HS-5 (cell line): Measurements from ENCODE around the gene ARID1B.

Source experiments
- DNase-seq: peaks from one replicate; pipeline ENCODE4 v3.0.0-alpha.2; 2012; ENCODE audit warnings: low read depth

The ARID1B gene

GRCh38 chr6:156791320-156791850 is 14.2 kb downstream of the ARID1B start:
- DNase-seq = no peak

DNA sequence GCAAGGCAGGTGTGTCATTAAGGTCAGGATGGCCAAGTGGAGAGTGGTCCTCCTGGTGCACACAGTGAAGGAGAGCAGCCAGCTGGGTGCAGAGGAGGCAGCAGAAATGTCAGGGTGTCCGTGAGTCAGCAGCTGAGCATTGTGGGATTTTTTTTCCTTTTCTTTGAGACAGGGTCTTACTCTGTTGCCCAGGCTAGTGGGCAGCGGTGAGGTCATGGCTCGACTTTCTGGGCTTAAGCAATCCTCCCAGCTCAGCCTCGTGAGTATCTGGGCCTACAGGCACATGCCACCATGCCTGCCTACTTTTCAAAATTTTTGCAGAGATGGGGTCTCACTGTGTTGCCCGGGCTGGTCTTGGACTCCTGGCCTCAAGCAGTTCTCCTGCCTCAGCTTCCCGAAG is 16.0 kb downstream of the ARID1B start:
- no peak for DNase-seq

DNA sequence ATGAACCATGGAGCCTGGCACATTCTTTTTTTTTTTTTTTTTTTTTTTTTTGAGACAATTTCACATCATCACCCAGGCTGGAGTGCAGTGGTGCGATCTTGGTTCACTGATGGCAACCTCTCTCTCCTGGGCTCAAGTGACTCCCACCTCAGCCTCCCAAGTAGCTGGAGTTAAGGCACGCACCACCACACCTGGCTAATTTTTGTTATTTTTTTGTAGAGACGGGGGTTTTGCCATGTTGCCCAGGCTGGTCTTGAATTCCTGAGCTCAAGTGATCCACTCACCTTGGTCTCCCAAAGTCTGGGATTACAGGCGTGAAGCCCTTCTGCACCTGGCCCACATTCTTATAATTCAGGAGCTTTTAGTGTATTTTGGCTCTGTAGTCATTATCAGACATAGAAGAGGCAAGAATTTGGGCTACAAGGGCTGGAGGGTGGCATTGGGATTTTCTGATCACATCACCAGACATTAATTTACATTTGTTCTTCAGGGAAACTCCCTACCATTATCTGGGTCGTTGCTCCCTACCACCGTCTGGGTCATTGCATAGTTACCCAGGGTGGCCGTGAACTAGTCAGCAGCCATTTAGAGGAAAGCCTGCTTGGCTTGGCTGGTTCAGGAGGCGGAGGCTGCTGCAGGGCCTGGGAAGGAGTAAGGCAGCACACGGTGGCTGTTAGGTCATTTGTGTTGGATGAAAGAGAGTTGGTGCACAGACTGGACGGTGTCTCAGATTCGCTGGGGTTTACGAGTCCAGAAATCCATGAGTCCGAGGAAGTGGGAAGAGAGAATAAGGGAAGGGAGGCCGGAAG is 17.6 kb downstream of the ARID1B start:
- DNase-seq = no peak

DNA sequence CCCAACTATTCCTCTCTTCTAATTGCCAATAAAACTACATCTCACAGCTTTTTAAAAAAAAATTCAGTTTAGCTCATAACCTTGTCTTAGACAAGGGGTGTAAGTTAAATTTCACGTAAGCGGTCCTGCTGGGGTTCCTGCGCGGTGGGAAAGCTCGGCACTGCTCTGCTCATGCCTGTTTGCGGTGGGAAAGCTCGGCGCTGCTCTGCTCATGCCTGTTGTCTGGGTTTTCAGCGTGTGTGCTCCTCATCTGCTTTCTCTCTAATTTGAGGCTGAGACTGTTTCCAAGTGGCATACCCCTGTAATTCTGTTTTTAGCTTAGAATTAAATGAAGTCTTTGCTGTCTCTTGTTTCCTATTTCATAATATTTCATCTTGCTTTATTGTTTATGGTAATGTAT is 18.6 kb downstream of the ARID1B start:
- no peak for DNase-seq

DNA sequence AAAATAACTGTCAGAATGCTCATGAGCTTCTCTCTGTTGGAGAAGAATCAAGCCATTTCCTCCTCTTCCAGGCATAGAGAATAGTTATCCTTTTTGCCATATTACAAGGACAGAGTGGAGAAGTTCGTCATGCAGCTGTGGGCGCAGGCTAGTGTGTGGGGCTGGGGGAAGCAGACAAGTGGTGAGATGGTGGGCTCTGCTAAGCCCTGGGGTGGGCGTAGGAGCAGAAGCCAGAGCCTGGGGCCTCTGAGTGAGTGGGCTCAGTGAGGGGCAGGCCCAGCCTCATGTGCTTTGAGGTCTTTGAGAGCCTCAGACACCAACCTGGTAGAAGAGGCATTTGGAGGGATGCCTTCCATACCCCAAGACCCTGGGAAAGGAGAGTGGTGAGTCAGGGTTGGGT is 19.4 kb downstream of the ARID1B start:
- DNase-seq = no peak

DNA sequence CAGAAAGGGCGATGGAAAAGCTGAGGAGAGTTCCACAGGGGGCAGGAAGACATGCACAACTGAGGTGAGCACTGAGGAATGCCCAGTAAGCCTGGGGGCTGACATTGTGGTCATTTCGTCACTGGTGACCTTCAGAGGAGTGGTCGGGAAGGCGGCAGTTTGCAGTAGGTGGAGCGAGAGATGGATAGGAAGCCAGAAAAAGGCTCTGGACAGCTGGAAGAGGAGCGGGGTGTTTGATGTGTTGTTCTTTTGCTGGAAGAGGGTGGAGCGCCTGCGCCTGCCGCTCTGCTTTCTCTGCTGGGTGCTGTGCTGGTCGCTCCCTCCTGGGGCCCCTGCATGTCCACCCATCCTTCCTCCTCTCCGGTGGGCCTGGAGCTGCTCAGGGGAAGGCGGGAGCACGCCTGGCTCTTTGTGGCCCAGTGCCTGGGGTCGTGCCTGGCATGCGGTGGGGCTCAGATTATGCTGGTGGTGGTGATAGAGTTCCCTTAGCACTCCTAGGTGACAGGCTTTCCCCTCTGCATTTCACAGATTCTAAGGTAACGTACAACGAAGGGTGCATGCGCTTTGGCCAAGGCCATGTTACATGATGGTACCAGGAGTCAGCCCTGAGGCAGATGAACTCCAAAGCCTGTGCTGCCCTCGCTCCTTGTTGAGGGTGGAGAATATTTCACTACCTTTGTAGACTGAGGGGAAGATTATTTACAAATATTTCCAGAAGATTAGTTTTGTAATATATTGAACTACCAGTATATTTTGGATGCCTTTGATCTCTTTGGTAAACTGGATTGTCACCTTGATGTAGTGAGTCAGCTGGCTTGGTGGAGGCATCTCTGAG is 20.9 kb downstream of the ARID1B start:
- DNase-seq = no peak

GRCh38 chr6:156801712-156802111 is 24.5 kb downstream of the ARID1B start:
- no peak for DNase-seq

DNA sequence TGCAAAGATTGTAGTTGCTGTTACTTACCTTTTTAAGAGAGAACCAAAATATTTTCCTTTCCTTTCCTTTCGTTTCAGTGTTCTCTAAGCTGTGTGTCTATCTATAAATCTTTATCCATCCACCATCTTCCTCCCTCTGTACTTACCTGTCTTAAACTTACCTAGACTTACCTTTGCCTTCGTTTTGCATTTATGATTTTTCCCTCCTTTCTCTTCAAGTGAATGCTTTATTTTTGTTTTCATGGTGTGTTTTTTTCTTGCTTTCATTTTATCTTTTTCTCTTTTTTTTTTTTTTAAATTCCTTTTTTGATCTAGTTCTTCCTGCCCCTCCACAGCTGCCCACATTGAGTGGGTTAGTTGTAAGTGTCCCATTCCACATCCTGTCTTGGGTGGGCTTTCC is 26.2 kb downstream of the ARID1B start:
- no peak for DNase-seq

DNA sequence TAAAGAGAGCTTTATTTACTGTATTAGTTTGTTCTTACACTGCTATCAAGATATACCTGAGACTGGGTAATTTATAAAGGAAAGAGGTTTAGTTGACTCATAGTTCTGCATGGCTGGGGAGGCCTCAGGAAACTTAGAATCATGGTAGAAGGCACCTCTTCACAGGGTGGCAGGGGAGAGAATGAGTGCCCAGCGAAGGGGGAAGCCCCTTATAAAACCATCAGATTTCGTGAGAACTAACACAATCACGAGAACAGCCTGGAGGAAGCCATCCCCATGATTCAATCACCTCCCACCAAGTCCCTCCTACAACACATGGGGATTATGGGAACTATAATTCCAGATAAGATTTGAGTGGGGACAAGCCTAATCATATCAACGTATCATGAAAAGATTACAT is 27.2 kb downstream of the ARID1B start:
- DNase-seq = no peak

DNA sequence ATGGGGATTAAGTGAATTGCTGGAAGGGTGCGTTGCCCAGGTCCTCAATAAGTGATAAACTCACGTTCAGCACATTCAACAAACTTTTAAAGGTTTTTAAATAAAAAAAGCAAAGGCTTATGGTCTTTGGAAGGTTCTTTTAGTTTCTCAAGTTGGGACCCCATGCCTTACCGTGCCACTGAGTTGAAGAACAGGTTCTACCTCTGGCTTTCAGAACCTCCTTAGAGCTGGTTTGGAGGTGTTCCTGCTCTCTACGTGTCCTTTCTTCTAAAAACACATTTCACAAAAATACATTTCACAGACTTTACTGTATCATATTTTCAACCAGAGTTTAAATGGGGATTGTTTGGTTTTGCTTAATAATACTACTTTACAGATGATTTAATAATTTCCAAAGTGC is 29.0 kb downstream of the ARID1B start:
- no peak for DNase-seq

- DNase-seq = no peak
Observed at GRCh38 chr6:156807028-156807427, 29.9 kb downstream of the ARID1B start.

GRCh38 chr6:156807795-156808194 is 30.6 kb downstream of the ARID1B start:
- DNase-seq = no peak

- no peak for DNase-seq
Observed at GRCh38 chr6:156808287-156808686, 31.1 kb downstream of the ARID1B start.

DNA sequence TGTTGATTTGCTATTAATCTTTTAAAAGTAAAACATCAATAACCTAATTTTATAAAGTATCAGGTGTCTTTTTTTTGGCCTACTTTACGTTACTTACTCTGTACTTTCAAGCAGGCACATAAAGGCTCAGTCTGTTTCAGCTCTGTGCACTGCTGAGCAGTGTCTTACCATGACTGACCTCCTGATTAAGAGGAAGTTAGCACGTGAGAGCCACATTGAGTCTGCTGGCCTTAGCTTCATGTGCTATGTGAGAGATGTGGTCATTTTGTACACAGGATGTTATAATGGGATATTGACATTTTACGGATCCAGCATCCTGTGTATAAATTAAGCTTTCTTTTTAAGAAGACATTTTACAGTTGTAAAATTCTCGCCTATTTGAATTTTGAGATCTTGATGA is 31.9 kb downstream of the ARID1B start:
- DNase-seq = no peak

- DNase-seq = no peak
Observed at GRCh38 chr6:156809446-156810178, 32.4 kb downstream of the ARID1B start.

- DNase-seq = no peak
Observed at GRCh38 chr6:156814036-156814581, 36.9 kb downstream of the ARID1B start.

- DNase-seq = no peak
Observed at GRCh38 chr6:156816505-156816904, 39.3 kb downstream of the ARID1B start.

- DNase-seq = no peak
Observed at GRCh38 chr6:156820089-156820798, 43.1 kb downstream of the ARID1B start.

DNA sequence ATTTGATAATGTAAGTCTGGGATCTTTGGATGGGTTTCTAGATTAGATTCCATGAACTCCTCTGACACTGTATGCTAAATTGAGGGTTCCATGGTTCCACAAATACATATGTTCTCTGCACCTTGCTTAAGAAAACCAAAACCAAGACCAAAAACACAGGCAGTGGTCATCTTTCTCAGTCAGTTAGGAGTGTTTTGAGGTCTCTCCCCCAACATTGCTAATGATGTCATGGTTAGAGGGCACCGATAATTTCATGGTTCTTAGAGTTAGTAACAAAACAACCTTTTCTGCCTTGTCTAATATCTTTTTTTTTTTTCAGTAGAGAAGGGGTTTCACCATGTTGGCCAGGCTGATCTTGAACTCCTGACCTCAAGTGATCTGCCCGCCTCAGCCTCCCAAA is 44.5 kb downstream of the ARID1B start:
- no peak for DNase-seq

GRCh38 chr6:156822747-156823206 is 45.6 kb downstream of the ARID1B start:
- DNase-seq = no peak

DNA sequence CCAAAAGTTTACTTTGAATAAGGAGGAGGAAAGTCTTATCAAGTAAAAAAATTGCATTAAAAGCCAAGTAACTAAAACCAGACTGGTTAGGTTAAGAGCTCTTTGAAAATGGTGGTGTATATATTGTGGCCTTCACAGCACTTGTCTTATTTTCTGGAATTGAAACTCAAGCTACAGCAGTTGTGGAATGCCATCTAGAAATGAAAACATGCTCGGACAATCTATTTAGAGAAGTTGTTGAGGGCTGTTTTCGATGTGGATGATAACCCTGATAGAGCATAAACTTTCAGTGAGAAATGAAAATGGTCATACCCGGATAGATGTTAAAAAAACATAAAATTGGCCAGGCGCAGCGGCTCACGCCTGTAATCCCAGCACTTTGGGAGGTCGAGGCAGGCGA is 47.0 kb downstream of the ARID1B start:
- DNase-seq = no peak
